ENCODE results near the gene RNF112.

The RNF112 gene

DNA sequence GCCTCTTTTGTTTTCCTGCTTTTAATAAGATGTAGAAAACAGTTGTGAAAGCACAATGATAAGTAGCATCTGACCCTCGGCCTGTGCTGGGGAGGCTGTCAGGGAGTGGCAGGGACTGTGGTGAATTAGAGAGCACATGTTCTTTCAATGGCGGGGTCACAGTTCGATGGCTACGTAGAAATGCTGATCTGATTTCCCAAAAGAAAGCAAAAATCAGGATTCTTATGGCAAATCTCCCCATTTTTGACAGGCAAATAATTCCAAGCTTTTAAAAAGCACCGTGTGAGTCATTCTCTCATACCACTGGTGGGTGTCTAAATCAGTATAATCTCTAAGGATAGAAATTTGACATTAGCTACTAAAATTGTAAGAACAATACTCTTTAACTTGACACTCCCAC lies 36.9 kb upstream of the RNF112 start:
- no peak for DNase-seq (ENCODE audit: low read depth in 2 of 3, low spot score in 1 of 3)

DNA sequence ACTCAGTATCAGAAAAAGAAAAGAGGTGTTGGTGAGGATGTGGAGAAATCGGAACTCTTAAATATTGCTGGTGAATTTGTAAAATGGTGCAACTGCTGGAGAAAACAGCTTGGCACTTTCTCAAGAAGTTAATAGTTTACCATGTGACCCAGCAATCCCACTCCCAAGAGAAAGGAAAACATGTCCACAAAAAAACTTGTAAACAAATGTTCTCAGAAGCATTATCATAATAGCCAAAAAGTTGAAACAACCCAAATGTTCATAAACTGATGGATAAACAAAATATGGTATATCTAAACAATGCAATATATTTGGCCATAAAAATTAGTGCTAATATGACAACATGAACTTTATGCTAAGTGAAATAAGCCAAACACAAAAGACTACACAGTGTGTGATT lies 35.3 kb upstream of the RNF112 start:
- no peak for DNase-seq (ENCODE audit: low read depth in 2 of 3, low spot score in 1 of 3)

DNA sequence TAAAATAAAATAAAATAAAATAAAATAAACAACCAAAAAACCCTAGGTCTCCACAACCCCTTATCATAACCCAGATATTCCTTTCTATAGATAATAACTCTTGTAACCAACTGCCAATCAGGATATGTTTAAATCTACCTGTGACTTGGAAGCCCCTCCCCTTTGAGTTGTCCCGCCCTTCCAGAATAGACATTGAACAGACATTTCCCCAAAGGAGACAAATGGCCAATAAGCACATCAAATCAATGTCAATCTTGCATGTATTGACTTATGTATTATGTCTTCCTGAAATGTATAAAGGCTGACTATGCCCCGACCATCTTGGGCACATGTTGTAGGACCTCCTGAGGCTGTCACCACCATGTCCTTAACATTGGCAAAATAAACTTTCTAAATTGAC lies 34.2 kb upstream of the RNF112 start:
- peak in 1 of 3 donors; percentile 11 for DNase-seq (ENCODE audit: low read depth in 2 of 3, low spot score in 1 of 3)

DNA sequence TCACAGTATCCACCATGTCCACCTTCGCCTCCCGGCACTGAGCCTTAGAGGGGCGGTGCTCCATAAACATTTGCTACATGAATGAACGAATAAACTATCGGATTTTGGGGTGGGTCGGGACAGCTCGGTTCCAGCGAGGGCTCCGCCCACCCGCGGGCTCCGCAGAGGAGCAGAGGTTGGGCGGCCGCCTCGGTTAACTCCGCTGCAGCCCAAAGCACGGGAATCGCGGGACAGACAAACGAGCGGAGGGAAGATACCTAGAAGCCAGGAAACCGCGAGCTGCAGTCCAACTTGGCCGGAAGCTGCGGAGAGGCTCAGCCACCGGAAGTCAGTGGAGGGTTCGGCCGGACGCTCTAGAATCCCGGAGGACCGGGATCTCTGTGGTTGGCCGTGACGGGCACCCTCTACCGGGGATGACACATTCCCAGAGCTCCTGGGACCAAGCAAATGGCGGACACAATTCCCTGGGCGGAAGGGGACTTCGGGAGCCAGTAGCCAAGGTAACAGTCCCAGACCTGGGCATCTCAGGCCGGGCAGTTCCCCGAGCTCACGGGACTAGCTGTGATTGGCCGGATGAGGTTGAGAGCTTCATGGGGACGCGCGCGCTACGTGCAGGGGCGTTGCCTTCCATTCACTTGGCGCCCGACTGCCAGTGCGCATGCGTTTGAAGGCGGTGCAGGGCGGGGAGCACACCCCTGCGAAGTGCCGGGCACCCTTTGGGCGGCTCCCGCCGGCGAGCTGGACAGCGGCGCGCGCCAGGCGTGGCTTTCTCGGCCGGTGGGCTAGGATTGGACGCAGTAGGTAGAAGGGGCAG lies 33.2 kb upstream of the RNF112 start:
- peak; percentile 87 to 96 (median 93) for DNase-seq (ENCODE audit: low read depth in 2 of 3, low spot score in 1 of 3)

DNA sequence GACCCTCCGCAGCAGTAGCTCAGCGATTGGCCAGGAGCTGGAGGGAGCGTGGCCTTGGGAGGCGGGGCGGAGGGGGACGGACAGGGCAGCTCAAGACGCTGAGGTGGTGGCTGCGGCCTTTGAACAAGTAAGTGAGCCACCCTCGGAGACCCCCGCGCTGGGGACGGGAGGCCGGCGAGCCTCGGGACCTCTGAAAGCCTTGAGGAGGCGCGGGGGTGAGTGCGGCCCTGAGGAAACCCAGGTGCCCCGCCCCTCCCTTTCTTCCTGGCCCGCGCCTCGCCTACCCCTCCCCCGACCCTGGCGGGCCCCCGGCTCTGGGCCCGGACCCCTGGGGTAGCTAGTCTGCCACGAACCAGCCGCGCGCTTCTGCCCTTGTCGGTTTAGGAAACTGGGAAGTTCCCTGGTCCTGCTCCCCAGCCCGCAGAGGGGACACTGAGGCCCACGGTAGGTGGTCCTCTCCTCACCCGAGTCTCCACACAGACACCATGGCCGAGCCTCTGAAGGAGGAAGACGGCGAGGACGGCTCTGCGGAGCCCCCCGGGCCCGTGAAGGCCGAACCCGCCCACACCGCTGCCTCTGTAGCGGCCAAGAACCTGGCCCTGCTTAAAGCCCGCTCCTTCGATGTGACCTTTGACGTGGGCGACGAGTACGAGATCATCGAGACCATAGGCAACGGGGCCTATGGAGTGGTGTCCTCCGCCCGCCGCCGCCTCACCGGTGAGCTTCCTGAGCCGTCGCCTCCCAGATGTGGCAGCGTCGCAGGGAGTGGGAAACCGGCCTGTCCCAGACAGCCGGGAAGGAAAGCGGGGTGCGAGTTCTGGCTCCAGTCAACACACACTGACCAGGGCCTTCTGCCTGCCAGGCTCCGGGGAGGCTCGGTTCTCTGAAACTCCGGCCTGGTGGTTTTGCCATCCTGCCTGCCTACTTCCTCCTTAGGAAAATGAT lies 32.3 kb upstream of the RNF112 start, which contains the start of gene MAPK7:
Gene MAPK7, plus strand, starts transcription at position 83 of the 945 bp plus-strand sequence. Its CDS starts 403 bp downstream, at position 486.
- DNase-seq (ENCODE audit: low read depth in 2 of 3, low spot score in 1 of 3): no peak

DNA sequence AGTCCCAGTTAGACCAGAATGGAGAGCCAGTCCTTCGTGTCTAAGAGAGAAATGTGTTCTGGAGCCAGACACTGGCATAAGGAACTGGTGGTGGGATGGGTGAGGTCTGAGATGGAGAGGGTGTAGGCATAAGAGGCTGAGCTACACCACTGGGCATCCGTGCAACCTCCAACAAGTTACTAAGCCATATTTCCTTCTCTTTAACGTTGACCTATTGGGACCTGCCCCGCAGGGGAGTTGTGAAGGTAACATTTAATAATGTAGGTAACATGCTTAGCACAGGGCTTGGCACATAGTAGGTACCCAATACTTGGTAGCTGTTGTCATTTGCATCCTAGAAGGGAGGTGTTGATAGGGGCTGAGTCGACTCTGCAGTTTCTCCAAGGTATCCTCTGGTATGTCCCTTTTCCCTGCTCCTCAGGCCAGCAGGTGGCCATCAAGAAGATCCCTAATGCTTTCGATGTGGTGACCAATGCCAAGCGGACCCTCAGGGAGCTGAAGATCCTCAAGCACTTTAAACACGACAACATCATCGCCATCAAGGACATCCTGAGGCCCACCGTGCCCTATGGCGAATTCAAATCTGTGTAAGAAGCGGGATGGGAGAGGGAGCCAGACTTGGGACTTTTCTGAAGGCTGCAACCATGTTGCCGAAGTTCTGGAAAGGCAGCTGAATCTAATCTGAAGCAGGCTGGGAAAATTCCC lies 31.5 kb upstream of the RNF112 start:
- DNase-seq (ENCODE audit: low read depth in 2 of 3, low spot score in 1 of 3): no peak

DNA sequence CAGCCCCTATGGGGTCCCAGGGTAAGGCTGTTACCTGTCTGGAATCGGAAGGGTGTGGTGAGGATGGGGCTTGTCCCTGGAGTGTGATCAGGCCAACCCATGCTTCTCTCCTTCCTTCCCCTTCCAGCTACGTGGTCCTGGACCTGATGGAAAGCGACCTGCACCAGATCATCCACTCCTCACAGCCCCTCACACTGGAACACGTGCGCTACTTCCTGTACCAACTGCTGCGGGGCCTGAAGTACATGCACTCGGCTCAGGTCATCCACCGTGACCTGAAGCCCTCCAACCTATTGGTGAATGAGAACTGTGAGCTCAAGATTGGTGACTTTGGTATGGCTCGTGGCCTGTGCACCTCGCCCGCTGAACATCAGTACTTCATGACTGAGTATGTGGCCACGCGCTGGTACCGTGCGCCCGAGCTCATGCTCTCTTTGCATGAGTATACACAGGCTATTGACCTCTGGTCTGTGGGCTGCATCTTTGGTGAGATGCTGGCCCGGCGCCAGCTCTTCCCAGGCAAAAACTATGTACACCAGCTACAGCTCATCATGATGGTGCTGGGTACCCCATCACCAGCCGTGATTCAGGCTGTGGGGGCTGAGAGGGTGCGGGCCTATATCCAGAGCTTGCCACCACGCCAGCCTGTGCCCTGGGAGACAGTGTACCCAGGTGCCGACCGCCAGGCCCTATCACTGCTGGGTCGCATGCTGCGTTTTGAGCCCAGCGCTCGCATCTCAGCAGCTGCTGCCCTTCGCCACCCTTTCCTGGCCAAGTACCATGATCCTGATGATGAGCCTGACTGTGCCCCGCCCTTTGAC lies 30.3 kb upstream of the RNF112 start:
- no peak for DNase-seq (ENCODE audit: low read depth in 2 of 3, low spot score in 1 of 3)

DNA sequence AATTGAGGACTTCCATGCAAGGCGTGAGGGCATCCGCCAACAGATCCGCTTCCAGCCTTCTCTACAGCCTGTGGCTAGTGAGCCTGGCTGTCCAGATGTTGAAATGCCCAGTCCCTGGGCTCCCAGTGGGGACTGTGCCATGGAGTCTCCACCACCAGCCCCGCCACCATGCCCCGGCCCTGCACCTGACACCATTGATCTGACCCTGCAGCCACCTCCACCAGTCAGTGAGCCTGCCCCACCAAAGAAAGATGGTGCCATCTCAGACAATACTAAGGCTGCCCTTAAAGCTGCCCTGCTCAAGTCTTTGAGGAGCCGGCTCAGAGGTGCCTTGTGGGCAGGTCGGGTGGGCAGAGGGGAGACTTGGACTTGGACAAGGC lies 29.7 kb upstream of the RNF112 start:
- no peak for DNase-seq (ENCODE audit: low read depth in 2 of 3, low spot score in 1 of 3)

DNA sequence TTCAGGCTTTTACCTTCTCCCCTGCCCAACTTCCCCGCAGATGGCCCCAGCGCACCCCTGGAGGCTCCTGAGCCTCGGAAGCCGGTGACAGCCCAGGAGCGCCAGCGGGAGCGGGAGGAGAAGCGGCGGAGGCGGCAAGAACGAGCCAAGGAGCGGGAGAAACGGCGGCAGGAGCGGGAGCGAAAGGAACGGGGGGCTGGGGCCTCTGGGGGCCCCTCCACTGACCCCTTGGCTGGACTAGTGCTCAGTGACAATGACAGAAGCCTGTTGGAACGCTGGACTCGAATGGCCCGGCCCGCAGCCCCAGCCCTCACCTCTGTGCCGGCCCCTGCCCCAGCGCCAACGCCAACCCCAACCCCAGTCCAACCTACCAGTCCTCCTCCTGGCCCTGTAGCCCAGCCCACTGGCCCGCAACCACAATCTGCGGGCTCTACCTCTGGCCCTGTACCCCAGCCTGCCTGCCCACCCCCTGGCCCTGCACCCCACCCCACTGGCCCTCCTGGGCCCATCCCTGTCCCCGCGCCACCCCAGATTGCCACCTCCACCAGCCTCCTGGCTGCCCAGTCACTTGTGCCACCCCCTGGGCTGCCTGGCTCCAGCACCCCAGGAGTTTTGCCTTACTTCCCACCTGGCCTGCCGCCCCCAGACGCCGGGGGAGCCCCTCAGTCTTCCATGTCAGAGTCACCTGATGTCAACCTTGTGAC lies 29.1 kb upstream of the RNF112 start:
- DNase-seq (ENCODE audit: low read depth in 2 of 3, low spot score in 1 of 3): no peak

DNA sequence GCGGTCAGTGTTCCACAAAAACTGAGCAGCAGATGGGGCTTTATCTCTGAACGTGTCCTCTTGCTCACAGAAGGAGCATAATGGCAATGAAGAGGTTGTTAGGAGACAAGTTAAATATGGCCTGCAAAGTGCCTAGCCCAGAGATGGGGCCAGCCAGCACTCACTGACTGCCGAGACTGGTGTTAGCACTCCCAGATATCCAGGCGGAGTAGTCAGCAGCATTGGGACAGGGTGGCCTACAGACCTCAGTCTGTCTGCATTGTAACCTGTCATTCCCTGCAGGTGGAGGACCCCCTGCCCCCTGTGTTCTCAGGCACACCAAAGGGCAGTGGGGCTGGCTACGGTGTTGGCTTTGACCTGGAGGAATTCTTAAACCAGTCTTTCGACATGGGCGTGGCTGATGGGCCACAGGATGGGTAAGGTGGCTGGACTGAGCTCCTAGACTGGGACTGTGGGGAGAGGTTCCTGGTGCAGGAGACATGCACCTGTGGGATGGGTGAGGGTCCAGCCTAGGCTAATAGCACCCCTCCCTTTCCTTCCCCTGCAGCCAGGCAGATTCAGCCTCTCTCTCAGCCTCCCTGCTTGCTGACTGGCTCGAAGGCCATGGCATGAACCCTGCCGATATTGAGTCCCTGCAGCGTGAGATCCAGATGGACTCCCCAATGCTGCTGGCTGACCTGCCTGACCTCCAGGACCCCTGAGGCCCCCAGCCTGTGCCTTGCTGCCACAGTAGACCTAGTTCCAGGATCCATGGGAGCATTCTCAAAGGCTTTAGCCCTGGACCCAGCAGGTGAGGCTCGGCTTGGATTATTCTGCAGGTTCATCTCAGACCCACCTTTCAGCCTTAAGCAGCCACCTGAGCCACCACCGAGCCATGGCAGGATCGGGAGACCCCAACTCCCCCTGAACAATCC lies 28.2 kb upstream of the RNF112 start:
- DNase-seq (ENCODE audit: low read depth in 2 of 3, low spot score in 1 of 3): no peak

DNA sequence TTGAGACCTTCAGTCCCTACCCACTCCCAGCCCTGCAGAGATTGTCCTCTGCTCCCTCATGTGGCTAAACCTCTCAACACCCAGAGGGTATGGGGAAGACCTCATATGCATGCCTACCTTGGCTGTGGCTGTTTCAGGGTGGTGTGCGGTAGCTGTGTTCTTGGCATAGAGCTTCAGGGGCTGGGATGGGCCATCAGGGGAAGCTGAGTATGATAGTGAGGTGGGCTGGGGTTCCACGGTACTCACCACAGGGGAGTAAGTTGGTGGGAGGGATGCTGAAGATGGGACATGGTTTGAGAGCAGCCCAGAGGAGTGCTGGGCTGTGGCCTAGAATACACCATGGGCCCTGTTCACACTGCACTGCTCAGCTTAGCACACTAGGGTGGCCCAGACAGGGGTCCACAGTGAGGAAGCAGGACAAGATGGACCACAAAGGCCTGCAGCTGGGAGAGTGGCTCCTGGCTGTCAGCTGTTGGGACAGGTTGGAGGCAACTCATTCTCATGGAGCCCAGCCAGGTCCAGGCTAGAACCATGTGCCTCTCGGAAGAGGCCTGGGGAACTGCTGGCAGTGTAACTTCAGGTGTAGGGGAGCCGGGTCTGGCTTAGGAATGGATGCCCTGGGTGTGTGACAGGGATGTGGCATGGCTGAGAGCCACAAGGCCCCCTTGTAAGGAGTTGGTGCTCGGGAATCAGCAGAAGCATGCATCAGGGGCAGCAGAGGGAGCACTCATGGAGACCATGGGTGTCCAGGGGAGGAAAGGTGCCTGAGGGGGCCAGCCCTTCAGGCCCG lies 27.2 kb upstream of the RNF112 start:
- DNase-seq (ENCODE audit: low read depth in 2 of 3, low spot score in 1 of 3): no peak

DNA sequence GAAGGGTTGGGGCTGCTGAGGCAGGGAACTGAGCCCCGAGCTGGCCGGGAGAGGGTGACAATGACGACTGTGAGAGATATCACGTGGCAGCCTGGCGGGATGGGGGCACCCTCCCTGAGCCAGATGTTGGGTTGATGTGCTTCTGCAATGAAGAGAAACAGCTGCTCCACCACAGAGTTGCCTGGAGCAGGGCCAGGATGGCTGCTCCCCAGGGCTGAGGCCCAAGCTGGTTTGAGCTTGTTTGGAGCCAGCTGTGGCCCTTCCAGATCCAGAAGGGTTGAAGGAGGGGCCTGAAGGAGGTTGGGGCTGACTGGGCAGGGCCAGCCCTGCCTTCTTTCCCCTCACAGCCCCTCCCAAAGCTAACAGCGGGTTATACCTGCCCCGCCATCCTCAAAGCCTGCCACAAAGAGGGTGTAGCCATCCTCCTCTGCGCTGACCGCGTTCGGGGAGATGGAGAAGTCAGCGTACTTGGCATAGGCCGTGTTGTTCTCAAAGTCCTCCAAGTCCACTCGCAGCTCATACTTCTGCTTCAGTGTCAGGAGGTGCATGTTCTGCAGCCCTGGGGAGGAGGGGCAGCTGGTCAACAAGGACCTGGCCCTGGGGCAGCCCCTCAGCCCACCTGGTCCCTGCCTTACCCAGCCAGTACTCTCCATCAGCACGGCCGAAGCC lies 26.2 kb upstream of the RNF112 start:
- DNase-seq (ENCODE audit: low read depth in 2 of 3, low spot score in 1 of 3): no peak

DNA sequence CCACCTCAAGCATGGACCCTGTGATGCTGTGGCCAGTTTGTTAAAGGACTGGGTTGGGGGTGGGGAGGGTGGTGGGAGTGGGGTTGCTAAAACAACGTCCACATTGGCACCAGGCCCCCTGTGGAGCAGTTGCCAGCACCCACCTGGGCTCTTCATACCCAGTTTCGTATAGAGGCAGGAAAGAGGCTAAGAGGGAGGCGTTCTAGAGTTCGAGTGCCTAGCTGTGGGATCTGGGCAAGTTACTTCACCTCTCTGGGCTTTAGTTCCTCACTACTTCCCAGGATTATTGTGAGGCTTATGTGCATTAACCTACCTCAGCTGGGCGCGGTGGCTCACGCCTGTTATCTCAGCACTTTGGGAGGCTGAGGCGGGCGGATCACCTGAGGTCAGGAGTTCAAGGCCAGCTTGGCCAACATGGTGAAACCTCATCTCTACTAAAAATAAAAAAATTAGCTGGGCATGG lies 25.5 kb upstream of the RNF112 start:
- DNase-seq (ENCODE audit: low read depth in 2 of 3, low spot score in 1 of 3): no peak

DNA sequence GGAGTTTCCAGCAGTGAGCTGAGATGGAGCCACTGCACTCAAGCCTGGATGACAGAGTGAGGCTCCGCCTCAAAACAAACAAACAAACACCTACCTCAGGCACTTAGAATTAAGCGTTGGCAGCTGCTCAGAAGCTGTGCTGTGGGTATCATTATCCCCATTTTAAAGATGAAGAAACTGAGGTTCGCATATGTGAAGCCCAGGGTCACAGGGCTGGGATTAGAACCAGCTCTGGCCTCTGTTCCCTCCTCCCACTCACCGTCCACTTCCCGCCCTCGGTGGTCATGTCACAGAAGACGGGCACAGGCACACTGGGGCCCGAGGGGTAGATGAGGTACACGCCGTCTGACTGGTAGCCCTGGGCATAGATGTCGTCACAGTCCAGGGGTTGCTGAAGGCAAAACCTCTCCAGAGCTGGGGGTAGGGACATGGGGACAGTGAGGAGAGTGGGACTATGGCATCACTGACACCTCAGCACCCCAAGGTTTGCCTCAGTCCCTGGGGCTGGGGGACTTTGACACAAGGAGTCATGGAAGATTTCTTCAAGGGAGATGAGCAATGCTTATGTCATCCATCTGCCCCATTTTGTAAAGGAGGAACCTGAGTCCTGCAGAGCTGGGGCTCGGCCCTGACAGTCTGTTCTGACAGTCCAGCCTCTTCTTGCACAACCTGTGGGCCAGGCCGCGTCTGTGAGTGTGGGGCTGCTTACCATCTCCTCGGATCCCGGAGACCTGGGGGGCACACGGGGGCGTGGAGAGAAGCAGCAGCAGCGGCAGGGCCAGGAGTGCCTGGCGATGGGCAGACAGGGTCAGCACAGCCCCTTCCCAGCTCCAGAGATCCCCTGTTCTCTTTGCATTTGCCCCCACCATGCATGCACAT lies 24.7 kb upstream of the RNF112 start:
- no peak for DNase-seq (ENCODE audit: low read depth in 2 of 3, low spot score in 1 of 3)

DNA sequence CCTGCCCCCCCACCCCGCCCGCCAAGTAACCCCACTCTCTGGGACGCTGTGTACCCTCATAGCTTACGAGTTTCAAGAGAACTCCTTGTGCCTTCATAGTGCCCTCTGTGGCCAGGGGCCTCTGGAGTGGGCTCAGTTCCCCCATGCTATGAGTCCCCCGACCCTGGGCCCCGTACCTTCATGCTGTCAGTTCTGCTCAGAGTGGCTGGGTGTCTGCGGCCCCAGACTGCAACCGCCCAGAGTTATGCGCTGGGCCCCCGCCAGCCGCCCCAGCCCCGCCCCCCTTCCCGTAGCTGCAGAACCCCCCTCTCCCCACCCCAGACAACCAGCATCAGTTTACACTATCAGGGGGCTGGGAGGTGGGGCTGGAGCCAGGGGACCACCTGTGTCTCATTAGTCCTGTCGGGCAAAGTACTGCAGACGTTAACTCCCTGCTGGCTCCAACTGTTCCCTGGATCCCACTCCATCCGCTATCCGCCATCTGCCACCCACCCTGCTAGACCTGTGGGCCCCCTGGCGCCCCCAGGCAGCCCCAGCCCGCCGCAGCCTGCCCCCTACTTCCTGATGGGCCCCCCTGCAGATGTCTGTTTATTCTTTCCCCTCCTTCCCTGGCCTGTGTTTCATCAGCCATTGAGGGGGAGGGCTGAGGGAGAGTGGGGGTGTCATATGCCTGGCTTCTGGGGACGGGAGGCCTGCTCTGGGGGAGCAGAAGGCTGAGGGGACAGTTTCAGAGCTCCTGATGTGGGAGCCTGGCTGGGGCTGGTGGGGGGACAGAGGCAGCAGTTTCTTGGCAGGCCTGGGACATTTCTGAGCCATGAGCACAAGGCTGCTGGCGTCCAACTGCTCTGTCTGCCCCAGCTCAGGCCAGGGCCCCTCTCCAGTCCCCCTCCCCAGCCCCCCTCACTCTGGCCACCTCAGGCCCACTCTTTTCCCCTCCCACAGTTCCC lies 23.8 kb upstream of the RNF112 start, which contains the start of gene MFAP4:
Gene MFAP4, minus strand, starts transcription at position 217 of the 947 bp plus-strand sequence. Its CDS starts 35 bp downstream, at position 182.
- DNase-seq (ENCODE audit: low read depth in 2 of 3, low spot score in 1 of 3): no peak
